Transverse colon (tissue), 4 donors: ENCODE data around the gene LIN7B.

Source experiments
- CTCF ChIP-seq, 5 experiments: fragments of 200-600 bp in 3 of 5; fragments of 450-650 bp in 2 of 5; sonication (generic) in 3 of 5; IDR thresholded peaks; 1 replicate in 2 of 5; 2 replicates in 3 of 5; pipeline ENCODE4 v1.5.1; 2016 to 2017; ENCODE audit warnings: antibody characterized with exemption in 5 of 5, inconsistent platforms in 3 of 5, mild to moderate bottlenecking in 2 of 5, moderate library complexity in 1 of 5
- EP300 ChIP-seq: sonication (generic); formaldehyde crosslinking; IDR thresholded peaks from one replicate; pipeline ENCODE4 v1.6.1; 2017; ENCODE audit warnings: antibody characterized with exemption, low read depth
- POLR2A ChIP-seq: fragments of 450-650 bp; IDR thresholded peaks from one replicate; pipeline ENCODE4 v1.6.1; 2016; ENCODE audit warnings: antibody characterized with exemption, mild to moderate bottlenecking, moderate library complexity
- POLR2AphosphoS5 ChIP-seq, 3 donors: sonication (generic); formaldehyde crosslinking; IDR thresholded peaks; one replicate each; pipeline ENCODE4 v1.6.1; 2016; ENCODE audit warnings: antibody characterized with exemption in 3 of 3

GRCh38 chr19:49167857-49168409 is 53.8 kb downstream of the LIN7B start:
- TF ChIP-seq CTCF (IDR thresholded peaks at IDR 0.05): no peak
- no peak for TF ChIP-seq POLR2A
- TF ChIP-seq POLR2AphosphoS5 (IDR thresholded peaks at IDR 0.05): no peak
- TF ChIP-seq EP300: no peak
